ENCODE results near the gene FKBP5.

Gene FKBP5

GRCh38 chr6:35642471-35643161 is 46.1 kb downstream of the FKBP5 start:
- no peak overlapping the region for H2BK15ac ChIP-seq (ENCODE audit: low read length)
- H2AFZ ChIP-seq (ENCODE audit: low read length): no peak overlapping the region
- H3K36me3 ChIP-seq (replicated peaks in 1 of 2; ENCODE audit: control insufficient read depth in 2 of 2, insufficient read depth in 2 of 2, low read length in 2 of 2): peaks cover 5 to 83% of the 10 kb centered on the region in 2 donors
- no peak overlapping the region for H2BK5ac ChIP-seq (ENCODE audit: low read length)
- no peak overlapping the region for H3K18ac ChIP-seq (ENCODE audit: low read length)
- no peaks in the 10 kb centered on the region for H3K79me1 ChIP-seq (ENCODE audit: low read depth, low read length)
- H2AK5ac ChIP-seq (ENCODE audit: low read depth, low read length): no peak overlapping the region
- H3K23ac ChIP-seq (ENCODE audit: low read depth, low read length, poor library complexity): no peak overlapping the region
- H3K9me3 ChIP-seq (replicated peaks in 1 of 2; ENCODE audit: control insufficient read depth in 2 of 2, insufficient read depth in 1 of 2, low read depth in 1 of 2, low read length in 2 of 2): no peaks in the 10 kb centered on the region
- H3K9ac ChIP-seq (ENCODE audit: low read depth, low read length, poor library complexity): no peak overlapping the region
- no peak for DNase-seq (ENCODE audit: low spot score)
- no peak overlapping the region for H3K27ac ChIP-seq (replicated peaks; ENCODE audit: low read length)
- no peak overlapping the region for H4K91ac ChIP-seq (ENCODE audit: low read depth, low read length, poor library complexity)
- no peaks in the 10 kb centered on the region for H3K4me1 ChIP-seq (ENCODE audit: control insufficient read depth in 2 of 2, insufficient read depth in 1 of 2, low read depth in 1 of 2, low read length in 2 of 2)
- no peak overlapping the region for H3K4ac ChIP-seq (ENCODE audit: low read length)
- H2BK12ac ChIP-seq (ENCODE audit: low read length): no peak overlapping the region
- H3K4me2 ChIP-seq (ENCODE audit: insufficient read depth, low read length, poor library complexity, severe bottlenecking): no peak overlapping the region
- H2BK120ac ChIP-seq (ENCODE audit: low read depth, low read length): no peak overlapping the region
- H3K14ac ChIP-seq (ENCODE audit: low read length): no peak overlapping the region
- no peaks in the 10 kb centered on the region for H3K27me3 ChIP-seq (ENCODE audit: control insufficient read depth in 3 of 3, insufficient read depth in 3 of 3, low read depth in 1 of 3, low read length in 3 of 3)
- H3K4me3 ChIP-seq (ENCODE audit: low read length in 2 of 2): no peak overlapping the region
- no peak overlapping the region for H4K8ac ChIP-seq (ENCODE audit: low read depth, low read length)
- no CpG with 5 or more reads among the region's 1 CpG for WGBS, 2 donors (ENCODE audit: extremely low coverage in 2 of 2, insufficient read length in 2 of 2, insufficient replicate concordance in 1 of 2)

DNA sequence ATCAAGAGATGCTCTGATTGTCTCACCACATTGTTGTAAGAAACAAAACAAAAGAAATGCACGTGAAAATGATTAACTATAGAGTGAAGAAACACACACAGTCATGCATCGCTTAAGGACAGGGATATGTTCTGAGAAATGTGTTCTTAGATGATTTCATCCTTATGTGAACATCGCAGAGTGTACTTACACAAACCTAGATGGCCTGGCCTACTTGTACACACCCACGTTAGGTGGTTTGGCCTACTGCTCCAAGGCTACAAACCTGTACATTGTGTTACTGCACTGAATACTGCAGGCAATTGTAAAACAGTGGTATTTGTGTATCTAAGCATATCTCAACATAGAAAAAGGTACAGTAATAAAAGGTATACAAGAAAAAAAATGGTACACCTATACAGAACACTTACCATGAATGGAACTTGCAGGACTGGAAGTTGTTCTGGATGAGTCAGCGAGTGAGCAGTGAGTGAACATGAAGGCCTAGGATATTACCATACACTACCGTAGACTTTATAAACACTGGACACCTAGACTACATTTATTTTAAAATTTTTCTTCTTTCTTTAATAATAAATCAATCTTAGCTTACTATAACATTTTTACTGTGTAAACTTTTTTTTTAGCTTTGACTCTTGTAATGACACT is 48.6 kb downstream of the FKBP5 start:
- no peak for DNase-seq (ENCODE audit: low spot score)
- no peak overlapping the region for H3K14ac ChIP-seq (ENCODE audit: low read length)
- H4K8ac ChIP-seq (ENCODE audit: low read depth, low read length): no peak overlapping the region

DNA sequence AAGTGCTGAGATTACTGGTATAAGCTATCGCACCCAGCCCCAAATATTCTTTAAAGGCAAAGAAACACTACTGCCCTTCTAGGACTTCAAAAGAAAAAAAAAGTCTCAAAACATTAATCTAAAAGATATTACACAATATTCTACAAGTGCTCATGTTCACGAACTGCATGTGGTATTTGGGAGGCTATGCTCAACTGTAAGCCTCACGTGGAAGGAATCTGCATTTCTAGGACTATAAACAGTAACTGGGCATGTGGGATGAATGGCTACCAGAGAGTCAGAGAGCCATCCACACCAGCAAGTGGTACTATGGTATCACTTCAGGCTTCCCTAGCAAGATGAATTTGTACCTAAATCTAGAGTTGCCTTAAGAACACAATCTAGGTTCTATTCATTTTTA is 50.0 kb downstream of the FKBP5 start:
- no peak overlapping the region for H2BK12ac ChIP-seq (ENCODE audit: low read length)
- H3K27me3 ChIP-seq (ENCODE audit: control insufficient read depth in 3 of 3, insufficient read depth in 3 of 3, low read depth in 1 of 3, low read length in 3 of 3): no peaks in the 10 kb centered on the region
- peaks cover 0 to 2% of the 10 kb centered on the region in 2 donors for H3K4me1 ChIP-seq (ENCODE audit: control insufficient read depth in 2 of 2, insufficient read depth in 1 of 2, low read depth in 1 of 2, low read length in 2 of 2)
- H3K4me3 ChIP-seq (ENCODE audit: low read length in 2 of 2): no peak overlapping the region
- no peak overlapping the region for H3K27ac ChIP-seq (replicated peaks; ENCODE audit: low read length)
- H4K91ac ChIP-seq (ENCODE audit: low read depth, low read length, poor library complexity): no peak overlapping the region
- no peak overlapping the region for H2BK120ac ChIP-seq (ENCODE audit: low read depth, low read length)
- H3K4ac ChIP-seq (ENCODE audit: low read length): no peak overlapping the region
- no peak overlapping the region for H2AK5ac ChIP-seq (ENCODE audit: low read depth, low read length)
- H3K4me2 ChIP-seq (ENCODE audit: insufficient read depth, low read length, poor library complexity, severe bottlenecking): no peak overlapping the region
- H3K36me3 ChIP-seq (replicated peaks in 1 of 2; ENCODE audit: control insufficient read depth in 2 of 2, insufficient read depth in 2 of 2, low read length in 2 of 2): peaks cover 7 to 97% of the 10 kb centered on the region in 2 donors
- no peak overlapping the region for H2BK15ac ChIP-seq (ENCODE audit: low read length)
- H4K8ac ChIP-seq (ENCODE audit: low read depth, low read length): no peak overlapping the region
- no peak overlapping the region for H2AFZ ChIP-seq (ENCODE audit: low read length)
- no peak for DNase-seq (ENCODE audit: low spot score)
- no peak overlapping the region for H3K23ac ChIP-seq (ENCODE audit: low read depth, low read length, poor library complexity)
- no peak overlapping the region for H2BK5ac ChIP-seq (ENCODE audit: low read length)
- no peaks in the 10 kb centered on the region for H3K79me1 ChIP-seq (ENCODE audit: low read depth, low read length)
- WGBS, 2 donors (ENCODE audit: extremely low coverage in 2 of 2, insufficient read length in 2 of 2, insufficient replicate concordance in 1 of 2): no CpG with 5 or more reads among the region's 3 CpGs
- no peaks in the 10 kb centered on the region for H3K9me3 ChIP-seq (replicated peaks in 1 of 2; ENCODE audit: control insufficient read depth in 2 of 2, insufficient read depth in 1 of 2, low read depth in 1 of 2, low read length in 2 of 2)
- H3K18ac ChIP-seq (ENCODE audit: low read length): no peak overlapping the region
- H3K14ac ChIP-seq (ENCODE audit: low read length): no peak overlapping the region
- H3K9ac ChIP-seq (ENCODE audit: low read depth, low read length, poor library complexity): no peak overlapping the region

More for the DNA sequence above, 48.6 kb downstream of the FKBP5 start:
- H3K9ac ChIP-seq (ENCODE audit: low read depth, low read length, poor library complexity): no peak overlapping the region
- no peak overlapping the region for H2BK12ac ChIP-seq (ENCODE audit: low read length)
- H2AFZ ChIP-seq (ENCODE audit: low read length): no peak overlapping the region
- H3K4me3 ChIP-seq (ENCODE audit: low read length in 2 of 2): no peak overlapping the region
- H2BK5ac ChIP-seq (ENCODE audit: low read length): no peak overlapping the region
- H3K27ac ChIP-seq (replicated peaks; ENCODE audit: low read length): no peak overlapping the region
- no peak overlapping the region for H4K91ac ChIP-seq (ENCODE audit: low read depth, low read length, poor library complexity)
- no peak overlapping the region for H3K4me2 ChIP-seq (ENCODE audit: insufficient read depth, low read length, poor library complexity, severe bottlenecking)
- H2AK5ac ChIP-seq (ENCODE audit: low read depth, low read length): no peak overlapping the region
- no peaks in the 10 kb centered on the region for H3K9me3 ChIP-seq (replicated peaks in 1 of 2; ENCODE audit: control insufficient read depth in 2 of 2, insufficient read depth in 1 of 2, low read depth in 1 of 2, low read length in 2 of 2)
- H3K36me3 ChIP-seq (replicated peaks in 1 of 2; ENCODE audit: control insufficient read depth in 2 of 2, insufficient read depth in 2 of 2, low read length in 2 of 2): peaks cover 5 to 91% of the 10 kb centered on the region in 2 donors
- H2BK120ac ChIP-seq (ENCODE audit: low read depth, low read length): no peak overlapping the region
- H3K4ac ChIP-seq (ENCODE audit: low read length): no peak overlapping the region
- no peaks in the 10 kb centered on the region for H3K4me1 ChIP-seq (ENCODE audit: control insufficient read depth in 2 of 2, insufficient read depth in 1 of 2, low read depth in 1 of 2, low read length in 2 of 2)
- H2BK15ac ChIP-seq (ENCODE audit: low read length): no peak overlapping the region
- no peak overlapping the region for H3K18ac ChIP-seq (ENCODE audit: low read length)
- WGBS, 2 donors (ENCODE audit: extremely low coverage in 2 of 2, insufficient read length in 2 of 2, insufficient replicate concordance in 1 of 2): no CpG with 5 or more reads among the region's 6 CpGs
- no peaks in the 10 kb centered on the region for H3K27me3 ChIP-seq (ENCODE audit: control insufficient read depth in 3 of 3, insufficient read depth in 3 of 3, low read depth in 1 of 3, low read length in 3 of 3)
- H3K79me1 ChIP-seq (ENCODE audit: low read depth, low read length): no peaks in the 10 kb centered on the region
- H3K23ac ChIP-seq (ENCODE audit: low read depth, low read length, poor library complexity): no peak overlapping the region

GRCh38 chr6:35637911-35638310 is 50.8 kb downstream of the FKBP5 start:
- Histone ChIP-seq H3K18ac (ENCODE audit: low read length) (no peak overlapping the region), H3K4me3 (ENCODE audit: low read length in 2 of 2) (no peak overlapping the region), H2BK120ac (ENCODE audit: low read depth, low read length) (no peak overlapping the region), H2BK12ac (ENCODE audit: low read length) (no peak overlapping the region), H3K27ac (replicated peaks; ENCODE audit: low read length) (no peak overlapping the region), H2AFZ (ENCODE audit: low read length) (no peak overlapping the region), H3K4me1 (ENCODE audit: control insufficient read depth in 2 of 2, insufficient read depth in 1 of 2, low read depth in 1 of 2, low read length in 2 of 2) (peaks cover 0 to 2% of the 10 kb centered on the region in 2 donors), H4K91ac (ENCODE audit: low read depth, low read length, poor library complexity) (no peak overlapping the region), H3K9me3 (replicated peaks in 1 of 2; ENCODE audit: control insufficient read depth in 2 of 2, insufficient read depth in 1 of 2, low read depth in 1 of 2, low read length in 2 of 2) (no peaks in the 10 kb centered on the region), H3K4ac (ENCODE audit: low read length) (no peak overlapping the region), H3K14ac (ENCODE audit: low read length) (no peak overlapping the region), H3K23ac (ENCODE audit: low read depth, low read length, poor library complexity) (no peak overlapping the region), H3K9ac (ENCODE audit: low read depth, low read length, poor library complexity) (no peak overlapping the region), H2AK5ac (ENCODE audit: low read depth, low read length) (no peak overlapping the region), H2BK5ac (ENCODE audit: low read length) (no peak overlapping the region), H3K27me3 (ENCODE audit: control insufficient read depth in 3 of 3, insufficient read depth in 3 of 3, low read depth in 1 of 3, low read length in 3 of 3) (no peaks in the 10 kb centered on the region), H3K36me3 (replicated peaks in 1 of 2; ENCODE audit: control insufficient read depth in 2 of 2, insufficient read depth in 2 of 2, low read length in 2 of 2) (peaks cover 7 to 97% of the 10 kb centered on the region in 2 donors), H3K4me2 (ENCODE audit: insufficient read depth, low read length, poor library complexity, severe bottlenecking) (no peak overlapping the region), H4K8ac (ENCODE audit: low read depth, low read length) (no peak overlapping the region), H3K79me1 (ENCODE audit: low read depth, low read length) (no peaks in the 10 kb centered on the region), H2BK15ac (ENCODE audit: low read length) (no peak overlapping the region)
- WGBS, 2 donors (ENCODE audit: extremely low coverage in 2 of 2, insufficient read length in 2 of 2, insufficient replicate concordance in 1 of 2): no CpG with 5 or more reads among the region's 1 CpG
- DNase-seq (ENCODE audit: low spot score): no peak

All from neuronal stem cell (in vitro differentiated cells).